ENCODE measurements around the gene ADGRL4. TPM values are rescaled to one million over a fixed set of nuclear protein-coding genes. Genes with fewer than 3 reads are reported as not detected.

ADGRL4 gene
- not detected for total RNA-seq

DNA sequence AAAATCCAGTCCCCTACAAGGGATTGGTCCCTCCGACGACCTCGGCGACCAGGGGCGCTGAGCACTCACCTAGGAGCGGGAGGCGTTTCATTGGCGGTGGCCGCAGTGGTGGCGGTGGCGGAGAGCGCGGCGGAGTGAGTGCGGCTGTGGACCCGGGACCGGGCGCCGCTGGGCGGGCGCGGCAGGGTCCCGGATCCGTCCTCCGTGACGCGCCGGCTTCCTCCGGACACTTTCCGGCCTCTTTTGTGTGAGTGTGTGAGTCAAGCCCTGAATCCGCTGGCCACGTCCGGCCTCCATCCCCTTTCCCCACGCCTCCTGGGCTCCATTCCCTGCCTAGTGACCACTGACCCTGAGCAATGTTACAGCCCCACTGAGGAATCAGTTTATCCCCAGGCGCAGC is at the start of gene ADGRL4:
ADGRL4 (minus strand) TSS at position 167 of the 400 bp plus-strand sequence; CDS start at position 91, 76 bp downstream.
- Mint-ChIP-seq H3K27me3 (peaks cover 2% of the 10 kb centered on the region), H3K4me1 (no peaks in the 10 kb centered on the region), H3K4me3 (no peak within 1 kb of the TSS), H3K27ac (no peak within 1 kb of the TSS), H3K36me3 (no peaks in the 10 kb centered on the region), H3K9me3 (peaks cover 2% of the 10 kb centered on the region)
- POLR2A ChIA-PET, result no interaction called here
- DNase-seq, result no peak
- ATAC-seq (ENCODE audit: low read depth), result no peak

DNA sequence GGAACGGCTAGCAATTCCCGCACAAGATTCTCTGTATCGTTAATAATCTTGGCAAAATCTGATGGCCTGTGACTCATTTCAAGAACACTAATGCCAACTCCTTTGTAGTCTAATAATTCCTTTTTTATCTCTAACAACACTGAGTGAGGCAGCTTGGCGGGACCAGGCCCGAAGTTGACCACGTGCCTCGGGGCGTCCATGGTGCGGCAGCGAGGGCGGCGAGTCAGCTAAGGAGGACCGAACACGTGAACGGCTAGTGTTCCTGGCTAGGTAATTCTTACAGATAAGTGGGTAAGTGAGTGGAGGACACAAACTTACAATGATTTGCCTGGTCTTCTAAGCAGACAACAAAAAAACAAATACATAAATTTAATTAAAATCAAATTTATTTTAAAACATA is 49.3 kb upstream of the ADGRL4 start:
- POLR2A ChIA-PET, result no interaction called here
- no peak overlapping the region for H3K27ac Mint-ChIP-seq
- H3K9me3 Mint-ChIP-seq, result peaks cover 13% of the 10 kb centered on the region
- H3K27me3 Mint-ChIP-seq, result peaks cover 4% of the 10 kb centered on the region
- no peak overlapping the region for H3K4me3 Mint-ChIP-seq
- H3K4me1 Mint-ChIP-seq, result peaks cover 7% of the 10 kb centered on the region
- peaks cover 5% of the 10 kb centered on the region for H3K36me3 Mint-ChIP-seq
- DNase-seq (no peak), ATAC-seq (ENCODE audit: low read depth) (no peak)

DNA sequence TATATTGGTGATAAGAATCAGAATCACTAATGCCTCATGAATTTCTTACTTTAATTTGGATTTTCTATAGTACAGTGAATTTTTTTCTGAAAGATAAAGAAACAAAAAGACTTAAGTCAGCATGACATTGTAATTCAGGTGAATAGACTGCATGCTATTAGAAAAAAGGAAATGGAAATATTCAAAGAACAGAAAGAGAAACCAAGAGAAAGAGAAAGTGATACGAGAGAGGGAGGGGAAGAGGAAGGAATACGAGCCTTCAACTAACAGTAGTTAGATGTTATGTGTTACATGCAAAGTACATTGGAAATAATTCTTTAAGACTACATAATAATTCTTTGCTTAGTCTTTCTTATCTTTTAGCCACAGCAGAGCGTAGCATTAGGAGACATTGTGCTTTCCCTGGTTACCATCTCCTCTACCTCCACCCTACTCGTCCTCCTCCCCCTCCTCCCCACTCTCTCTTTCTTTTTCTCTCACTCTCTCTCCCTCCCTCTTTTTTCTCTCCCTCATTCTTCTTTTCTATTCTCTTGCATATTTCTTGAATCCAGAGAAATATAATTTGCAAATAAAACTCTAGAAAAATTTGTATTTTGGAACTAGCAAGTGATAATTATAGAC is 46.4 kb upstream of the ADGRL4 start:
- ATAC-seq (ENCODE audit: low read depth) (peak; percentile 94), DNase-seq (no peak)
- POLR2A ChIA-PET, result no interaction called here
- Mint-ChIP-seq H3K36me3 (peaks cover 5% of the 10 kb centered on the region), H3K9me3 (peaks cover 10% of the 10 kb centered on the region), H3K27ac (peak overlapping the region; percentile 82), H3K4me1 (peaks cover 7% of the 10 kb centered on the region), H3K27me3 (peaks cover 19% of the 10 kb centered on the region), H3K4me3 (peak overlapping the region; percentile 69)

DNA sequence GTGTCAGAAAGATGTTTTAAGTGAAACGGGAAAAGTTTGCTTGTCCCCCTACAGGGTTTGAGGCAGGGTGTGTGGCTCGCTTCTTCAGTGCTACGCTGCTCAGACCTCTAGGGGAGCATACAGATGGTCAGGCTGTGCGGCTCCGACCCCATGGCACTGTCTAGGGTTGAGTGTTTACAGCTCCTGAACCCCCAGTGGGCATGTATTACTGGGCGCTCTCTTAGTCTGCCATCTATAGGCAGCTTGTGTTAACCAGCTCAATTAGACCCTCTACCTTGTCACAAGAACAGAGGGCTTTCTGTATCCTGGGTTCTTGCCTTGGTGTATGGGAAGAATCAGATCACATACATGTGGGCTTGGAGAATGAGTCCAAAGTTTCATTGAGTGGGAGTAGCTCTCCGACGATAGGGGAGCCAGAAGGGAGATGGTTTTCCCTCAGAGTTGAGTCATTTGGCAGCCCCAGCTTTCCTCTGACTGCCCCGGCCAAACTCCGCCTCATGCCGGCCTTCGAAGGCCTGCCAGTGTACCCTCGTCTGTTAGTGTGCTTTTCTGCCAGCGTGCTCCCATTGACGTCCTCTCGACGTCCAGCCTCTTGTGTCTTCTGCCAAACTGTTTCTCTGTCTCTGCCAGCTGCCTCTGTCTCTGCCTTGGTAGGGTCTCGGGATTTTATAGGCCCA is 38.6 kb upstream of the ADGRL4 start:
- ATAC-seq (ENCODE audit: low read depth), result no peak
- Mint-ChIP-seq H3K27me3 (peaks cover 31% of the 10 kb centered on the region), H3K9me3 (no peaks in the 10 kb centered on the region), H3K36me3 (no peaks in the 10 kb centered on the region), H3K4me1 (peaks cover 10% of the 10 kb centered on the region), H3K4me3 (no peak overlapping the region), H3K27ac (no peak overlapping the region)
- POLR2A ChIA-PET, result no interaction called here
- DNase-seq, result no peak

DNA sequence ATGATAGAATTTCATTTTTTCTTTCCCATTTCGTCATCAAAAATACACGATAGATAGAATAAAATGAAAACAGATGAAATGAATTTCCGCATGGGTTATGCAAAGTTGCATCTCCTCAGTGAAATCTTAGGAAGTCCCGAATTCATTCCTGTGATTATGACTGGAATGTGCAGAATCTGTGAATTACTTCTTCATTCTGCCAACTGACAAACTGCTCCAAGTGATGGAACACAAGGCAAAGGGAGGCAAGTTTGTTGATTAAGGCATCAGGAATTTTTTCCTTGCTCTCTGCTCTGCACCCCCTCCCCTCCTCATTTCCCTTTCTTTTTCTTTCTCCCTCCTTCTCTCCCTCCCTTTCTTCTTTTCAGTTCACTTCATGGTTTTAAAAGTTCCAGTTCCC is 37.0 kb upstream of the ADGRL4 start:
- POLR2A ChIA-PET, result no interaction called here
- peaks cover 22% of the 10 kb centered on the region for H3K27me3 Mint-ChIP-seq
- peaks cover 12% of the 10 kb centered on the region for H3K4me1 Mint-ChIP-seq
- H3K27ac Mint-ChIP-seq, result no peak overlapping the region
- H3K9me3 Mint-ChIP-seq, result peaks cover 4% of the 10 kb centered on the region
- DNase-seq (no peak), ATAC-seq (ENCODE audit: low read depth) (no peak)
- no peaks in the 10 kb centered on the region for H3K36me3 Mint-ChIP-seq
- H3K4me3 Mint-ChIP-seq, result no peak overlapping the region

DNA sequence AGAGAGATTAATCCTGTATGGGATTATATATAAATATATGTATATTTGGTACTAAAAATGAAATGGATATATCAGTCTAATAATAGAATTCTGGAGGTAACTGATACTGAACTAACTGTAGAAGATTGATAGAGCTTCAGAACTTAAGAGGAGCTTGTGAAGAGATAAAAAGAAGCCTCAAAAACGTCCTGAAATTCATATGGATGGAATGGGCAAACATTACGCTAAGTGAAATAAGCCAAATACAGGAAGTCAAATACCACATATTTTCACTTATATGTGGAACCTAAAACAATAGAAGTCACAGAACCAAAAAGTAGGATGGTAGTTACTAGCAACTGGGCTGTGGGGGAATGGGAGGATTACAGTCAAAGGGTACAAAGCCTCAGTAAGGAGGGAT is 36.0 kb upstream of the ADGRL4 start:
- Mint-ChIP-seq H3K4me3 (no peak overlapping the region), H3K9me3 (peaks cover 9% of the 10 kb centered on the region), H3K4me1 (peaks cover 12% of the 10 kb centered on the region), H3K27me3 (peaks cover 14% of the 10 kb centered on the region), H3K27ac (no peak overlapping the region), H3K36me3 (peaks cover 2% of the 10 kb centered on the region)
- POLR2A ChIA-PET, result no interaction called here
- ATAC-seq (ENCODE audit: low read depth) (no peak), DNase-seq (no peak)

DNA sequence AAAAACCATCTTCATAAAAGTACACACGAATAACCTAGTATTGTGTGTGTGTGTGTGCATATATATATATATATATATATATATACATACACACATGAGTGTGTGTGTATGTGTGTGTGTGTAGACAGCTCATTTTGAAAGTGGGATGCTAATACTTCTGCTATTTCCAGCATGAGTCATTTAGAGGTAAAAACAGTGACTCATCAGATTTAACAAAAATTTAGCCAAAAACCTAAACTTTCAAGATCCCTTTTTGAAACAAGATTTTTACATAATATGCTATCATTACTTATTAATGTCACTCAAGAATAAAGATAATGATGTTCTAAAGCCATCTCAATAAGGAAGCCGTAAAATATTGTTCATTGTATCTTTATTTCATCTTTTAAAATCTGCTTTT is 35.6 kb upstream of the ADGRL4 start:
- Mint-ChIP-seq H3K27ac (no peak overlapping the region), H3K36me3 (peaks cover 2% of the 10 kb centered on the region), H3K27me3 (peaks cover 11% of the 10 kb centered on the region), H3K4me1 (peaks cover 12% of the 10 kb centered on the region), H3K4me3 (no peak overlapping the region), H3K9me3 (peaks cover 13% of the 10 kb centered on the region)
- ATAC-seq (ENCODE audit: low read depth) (no peak), DNase-seq (no peak)
- POLR2A ChIA-PET, result no interaction called here

DNA sequence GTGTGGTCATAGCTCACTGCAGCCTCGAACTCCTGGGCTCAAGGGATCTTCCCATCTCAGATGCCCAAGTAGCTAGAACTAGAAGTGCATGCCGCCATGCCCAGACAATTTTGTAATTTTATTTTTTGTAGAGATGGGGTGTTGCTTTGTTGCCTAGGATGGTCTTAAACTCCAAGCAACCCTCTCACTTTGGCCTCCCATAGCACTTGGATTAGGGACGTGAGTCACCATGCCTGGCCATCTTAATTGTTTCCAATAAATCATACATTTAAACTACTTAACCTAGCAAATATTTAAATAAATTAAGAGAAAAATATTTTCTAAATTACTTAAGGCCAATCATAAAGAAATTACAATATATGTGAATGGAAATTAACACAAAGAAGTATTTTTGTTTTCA is 35.1 kb upstream of the ADGRL4 start:
- DNase-seq (no peak), ATAC-seq (ENCODE audit: low read depth) (no peak)
- peaks cover 11% of the 10 kb centered on the region for H3K27me3 Mint-ChIP-seq
- POLR2A ChIA-PET, result no interaction called here
- peaks cover 14% of the 10 kb centered on the region for H3K9me3 Mint-ChIP-seq
- H3K36me3 Mint-ChIP-seq, result peaks cover 2% of the 10 kb centered on the region
- H3K4me1 Mint-ChIP-seq, result peaks cover 12% of the 10 kb centered on the region
- no peak overlapping the region for H3K4me3 Mint-ChIP-seq
- H3K27ac Mint-ChIP-seq, result no peak overlapping the region

DNA sequence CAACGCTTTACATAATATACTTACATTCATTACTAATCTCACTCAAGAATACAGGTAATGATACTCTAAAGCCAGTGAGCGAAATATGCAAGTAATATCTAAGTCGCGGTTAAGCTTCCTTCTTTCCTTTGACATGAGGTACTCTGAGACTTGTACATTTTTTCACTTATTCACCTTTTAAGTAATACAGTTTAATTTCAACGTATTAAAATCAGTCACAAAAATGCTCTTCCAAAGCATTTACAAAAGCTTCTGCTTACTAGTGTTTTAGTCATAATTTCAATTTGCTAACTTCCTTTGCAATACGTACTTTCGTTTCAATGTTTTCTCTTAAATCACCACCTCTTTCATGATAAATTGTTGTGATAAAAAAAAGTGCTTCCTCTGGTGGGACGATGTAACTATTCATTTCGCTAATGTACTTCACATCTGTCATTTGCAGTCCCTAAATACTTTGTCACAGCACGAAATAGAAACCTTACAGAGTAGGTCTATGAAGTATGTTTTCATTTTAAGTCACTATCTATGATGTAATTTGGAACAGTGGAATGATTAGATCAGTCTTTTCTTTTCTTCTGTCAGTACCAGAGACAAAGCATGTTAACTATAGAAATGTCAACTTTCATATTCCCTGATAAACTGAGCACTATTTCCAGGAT is 34.0 kb upstream of the ADGRL4 start:
- H3K4me3 Mint-ChIP-seq, result peak overlapping the region; percentile 86
- peaks cover 2% of the 10 kb centered on the region for H3K36me3 Mint-ChIP-seq
- ATAC-seq (ENCODE audit: low read depth) (peak; percentile 83), DNase-seq (no peak)
- POLR2A ChIA-PET, result no interaction called here
- H3K4me1 Mint-ChIP-seq, result peaks cover 12% of the 10 kb centered on the region
- peaks cover 10% of the 10 kb centered on the region for H3K27me3 Mint-ChIP-seq
- peak overlapping the region; percentile 85 for H3K27ac Mint-ChIP-seq
- peaks cover 19% of the 10 kb centered on the region for H3K9me3 Mint-ChIP-seq

DNA sequence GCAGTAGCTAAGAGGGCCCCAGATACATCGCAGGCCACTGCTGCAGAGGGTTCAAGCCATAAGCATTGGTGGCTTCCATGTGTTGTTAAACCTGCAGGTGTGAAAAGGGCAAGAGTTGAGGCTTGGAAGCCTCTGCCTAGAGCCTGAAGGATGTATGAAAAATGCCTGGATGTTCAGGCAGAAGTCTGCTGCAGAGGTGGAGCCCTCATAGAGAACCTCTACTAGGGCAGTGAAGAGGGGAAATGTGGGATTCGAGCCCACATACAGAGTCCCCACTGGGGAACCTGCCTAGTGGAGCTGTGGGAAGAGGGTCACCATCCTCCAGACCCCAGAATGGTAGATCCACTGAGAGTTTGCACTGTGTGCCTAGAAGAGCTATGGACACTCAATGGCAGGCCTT is 30.6 kb upstream of the ADGRL4 start:
- peaks cover 19% of the 10 kb centered on the region for H3K9me3 Mint-ChIP-seq
- ATAC-seq (ENCODE audit: low read depth) (no peak), DNase-seq (no peak)
- H3K27me3 Mint-ChIP-seq, result peaks cover 3% of the 10 kb centered on the region
- peaks cover 2% of the 10 kb centered on the region for H3K36me3 Mint-ChIP-seq
- H3K4me3 Mint-ChIP-seq, result no peak overlapping the region
- H3K4me1 Mint-ChIP-seq, result peaks cover 12% of the 10 kb centered on the region
- POLR2A ChIA-PET, result no interaction called here
- no peak overlapping the region for H3K27ac Mint-ChIP-seq

DNA sequence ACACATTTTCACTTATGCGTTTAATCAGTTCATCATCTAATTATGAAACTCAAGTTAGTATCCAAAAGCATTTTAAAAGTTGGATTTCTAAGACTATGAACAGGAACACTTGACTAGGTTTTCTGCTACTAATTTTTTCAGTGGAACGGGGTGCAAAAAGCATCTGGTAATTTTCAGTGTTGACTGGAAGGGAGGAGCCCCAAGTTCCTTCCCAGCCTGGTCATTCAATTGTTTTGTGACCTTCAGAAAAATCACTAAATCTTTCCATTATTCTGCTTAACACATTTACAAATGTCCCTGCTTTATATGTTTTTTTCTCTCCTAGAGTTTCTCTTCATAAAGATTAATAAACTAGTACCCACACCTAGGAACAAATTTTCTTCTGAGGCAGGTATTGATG is 6.0 kb upstream of the ADGRL4 start:
- POLR2A ChIA-PET, result no interaction called here
- Mint-ChIP-seq H3K27ac (no peak overlapping the region), H3K27me3 (no peaks in the 10 kb centered on the region), H3K9me3 (peaks cover 2% of the 10 kb centered on the region), H3K36me3 (no peaks in the 10 kb centered on the region), H3K4me1 (no peaks in the 10 kb centered on the region), H3K4me3 (no peak overlapping the region)
- no peak for ATAC-seq (ENCODE audit: low read depth)
- no peak for DNase-seq

DNA sequence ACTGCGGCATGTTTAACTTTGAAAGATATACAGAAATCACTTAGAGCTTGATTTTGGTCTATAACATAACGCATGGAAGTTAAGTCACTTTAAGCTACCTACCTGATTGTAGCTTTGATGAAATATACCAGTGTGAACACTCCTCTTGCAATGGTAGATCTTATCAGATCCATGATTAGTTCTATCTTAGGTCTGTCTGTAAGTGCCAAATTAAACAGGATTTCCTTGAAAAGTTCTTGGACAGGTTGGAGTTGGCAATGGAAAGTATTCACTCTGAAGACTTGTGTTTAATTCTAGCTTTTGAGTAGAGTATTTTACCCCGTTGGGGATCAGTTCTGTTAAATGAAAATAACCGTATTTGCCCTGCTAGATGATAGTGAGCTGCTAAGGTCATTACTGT is 4.1 kb upstream of the ADGRL4 start:
- H3K4me3 Mint-ChIP-seq, result no peak overlapping the region
- H3K36me3 Mint-ChIP-seq, result no peaks in the 10 kb centered on the region
- DNase-seq, result no peak
- POLR2A ChIA-PET, result no interaction called here
- no peak overlapping the region for H3K27ac Mint-ChIP-seq
- no peaks in the 10 kb centered on the region for H3K4me1 Mint-ChIP-seq
- ATAC-seq (ENCODE audit: low read depth), result no peak
- peaks cover 2% of the 10 kb centered on the region for H3K9me3 Mint-ChIP-seq
- peaks cover 2% of the 10 kb centered on the region for H3K27me3 Mint-ChIP-seq

DNA sequence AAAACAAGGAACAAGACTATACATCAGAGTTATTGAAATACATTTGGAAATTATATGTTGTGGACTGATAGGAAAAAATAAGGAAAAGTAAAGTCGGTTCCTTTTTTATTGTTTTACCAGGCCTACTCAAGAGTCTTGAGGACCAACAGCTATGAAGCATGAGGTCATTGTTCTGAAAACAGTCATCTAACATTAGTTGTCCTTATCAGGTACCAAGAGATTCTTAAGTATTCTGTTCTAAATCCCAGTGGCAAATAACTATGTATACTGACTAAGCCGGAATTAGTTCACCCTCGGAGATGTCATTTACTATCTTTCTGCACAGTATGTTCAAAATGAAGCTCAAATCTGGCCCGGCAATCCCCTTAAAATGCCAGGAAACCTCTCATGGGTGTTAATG is 585 bp downstream of the ADGRL4 start:
- DNase-seq (no peak), ATAC-seq (ENCODE audit: low read depth) (no peak)
- POLR2A ChIA-PET, result no interaction called here
- Mint-ChIP-seq H3K9me3 (peaks cover 2% of the 10 kb centered on the region), H3K27ac (no peak overlapping the region), H3K27me3 (peaks cover 2% of the 10 kb centered on the region), H3K4me3 (no peak overlapping the region), H3K4me1 (no peaks in the 10 kb centered on the region), H3K36me3 (no peaks in the 10 kb centered on the region)

DNA sequence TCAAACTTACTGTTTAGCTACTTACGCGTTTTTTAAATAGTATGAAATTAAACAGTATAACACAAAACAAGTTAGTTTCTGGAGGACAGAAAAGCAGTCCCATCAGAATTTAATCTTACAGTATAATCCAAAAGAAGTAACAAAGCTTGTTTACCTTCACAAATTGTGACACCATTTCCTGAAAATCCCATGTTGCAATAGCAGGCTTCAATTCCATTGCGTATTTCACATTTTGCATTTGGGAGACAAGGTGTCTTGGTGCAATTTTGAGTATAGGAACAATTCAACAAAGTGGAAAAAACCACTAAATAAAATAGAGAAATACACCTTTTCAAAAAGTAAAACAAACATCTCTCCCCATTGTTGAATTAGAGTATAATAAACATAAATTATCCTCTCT is 1.6 kb downstream of the ADGRL4 start:
- Mint-ChIP-seq H3K27ac (no peak overlapping the region), H3K27me3 (peaks cover 2% of the 10 kb centered on the region), H3K4me1 (no peaks in the 10 kb centered on the region), H3K4me3 (no peak overlapping the region), H3K9me3 (peaks cover 2% of the 10 kb centered on the region), H3K36me3 (no peaks in the 10 kb centered on the region)
- POLR2A ChIA-PET, result no interaction called here
- no peak for DNase-seq
- ATAC-seq (ENCODE audit: low read depth), result no peak

All from activated naive CD8-positive, alpha-beta T cell treated with anti-CD3 and anti-CD28 coated beads, Interleukin-2, amount 10 ng/mL, durations not matched to agents 7 days and 5 days (primary cell).